Measurements from ENCODE around the gene RASSF7. TPM values are rescaled to one million over a fixed set of nuclear protein-coding genes. Genes with fewer than 3 reads are reported as not detected.

RASSF7 gene
- total and polyA plus RNA-seq, 2 of the 8 experiments (the other 6 are each of a cell fraction or from before 2014, with no cell fraction given) = 22.3 to 43.9 TPM

- TF ChIP-seq CHD7 (IDR thresholded peaks at IDR 0.05; ENCODE audit: insufficient replicate concordance, low read length) (no peak), SP2 (IDR thresholded peaks at IDR 0.05; ENCODE audit: low read length) (no peak), CHD1 (IDR thresholded peaks at IDR 0.05; ENCODE audit: low read depth, low read length) (no peak), RNF2 (IDR thresholded peaks at IDR 0.05; ENCODE audit: borderline replicate concordance, low read depth, low read length, missing control alignments, poor library complexity, severe bottlenecking) (no peak)
These were observed 20.6 kb downstream of the RASSF7 start (continued) for GRCh38 chr11:581342-581741.
